Fibroblast of upper back skin (primary cell): ENCODE data around the gene TMEM151A.
"Not testable (repeated sequence)": the region's sequence is repeated elsewhere in the genome, so short reads cannot be mapped to it uniquely, and the experiment has no call there.

Source experiments
- DNase-seq: peaks from one replicate; pipeline ENCODE4 v3.0.0-alpha.2; 2013

Gene TMEM151A

DNA sequence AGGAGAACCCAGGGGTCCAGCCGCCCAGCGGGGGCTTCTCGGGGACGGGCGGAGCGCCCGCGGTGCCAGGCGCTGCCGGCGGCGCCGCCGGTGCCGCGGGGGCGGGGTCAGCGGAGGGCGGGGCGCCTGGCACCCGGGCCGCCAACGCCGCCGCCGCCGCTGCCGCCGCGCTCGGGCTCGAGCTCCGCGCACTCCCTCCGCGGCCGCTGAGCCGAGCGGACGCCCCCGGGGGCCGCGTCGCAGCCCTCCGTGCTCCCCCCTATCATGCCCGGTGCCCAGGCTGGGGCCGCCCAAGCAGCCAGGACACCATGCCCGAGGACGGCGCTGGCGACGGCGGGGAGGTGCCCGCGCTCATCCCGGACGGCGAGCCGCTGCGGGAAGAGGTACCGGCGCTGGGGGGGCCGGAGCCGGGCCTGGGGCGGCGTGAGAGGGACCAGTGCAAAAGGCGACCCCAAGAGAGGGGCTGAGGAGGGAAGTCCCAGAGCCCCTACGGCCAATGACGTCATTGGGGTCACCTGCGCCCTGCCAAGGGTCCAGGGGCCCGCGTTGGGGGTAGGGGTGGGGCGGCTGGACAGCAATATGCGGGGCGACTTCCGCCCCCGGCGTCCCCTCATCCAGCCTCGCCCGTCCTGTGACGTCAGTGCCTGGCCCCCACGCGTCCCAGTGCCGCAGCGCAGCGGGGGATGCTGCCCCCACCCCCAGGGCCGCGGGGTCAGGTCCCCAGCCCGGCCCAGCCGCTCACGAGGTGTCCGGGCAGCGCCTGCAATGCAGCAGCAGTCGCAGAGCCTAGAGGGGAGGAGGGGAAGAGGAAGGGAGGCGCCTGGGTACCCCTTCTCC lies at the start of gene TMEM151A:
TMEM151A (plus strand) TSS at position 189 of the 837 bp plus-strand sequence; CDS start at position 309, 120 bp downstream.
- DNase-seq = no peak

DNA sequence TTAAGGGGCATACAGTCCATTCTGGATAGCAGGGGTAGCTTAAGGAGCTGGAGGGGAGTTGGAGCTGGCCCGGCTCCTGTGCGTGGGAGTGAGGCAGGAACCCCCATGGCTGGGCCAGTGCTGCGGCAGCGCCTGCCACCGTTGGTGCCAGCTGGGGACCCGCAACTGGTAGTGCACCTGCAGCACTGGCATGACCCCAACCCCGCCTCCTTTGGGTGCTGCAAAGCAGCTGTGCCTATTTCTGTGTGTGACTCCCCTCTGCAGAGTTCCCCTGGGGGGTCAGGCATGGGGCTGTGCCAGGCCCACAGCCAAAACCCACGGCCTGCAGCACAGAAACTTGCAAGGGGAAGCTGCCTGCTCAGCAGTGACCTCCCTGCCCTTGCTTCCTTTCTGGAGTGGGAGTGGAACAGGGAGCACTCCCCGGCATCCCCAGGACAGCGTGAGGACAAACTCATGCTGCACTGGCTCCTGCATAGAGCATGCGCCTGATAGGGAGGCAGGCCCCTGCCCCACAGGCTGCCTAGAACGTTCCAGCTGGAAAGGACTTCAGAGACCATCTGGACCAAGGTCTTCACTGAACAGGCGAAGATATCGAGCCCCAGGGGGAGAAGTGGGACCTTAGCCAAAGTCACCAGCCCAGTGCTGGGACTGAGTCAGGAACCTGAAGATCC lies 49.5 kb upstream of the TMEM151A start:
- no peak for DNase-seq

DNA sequence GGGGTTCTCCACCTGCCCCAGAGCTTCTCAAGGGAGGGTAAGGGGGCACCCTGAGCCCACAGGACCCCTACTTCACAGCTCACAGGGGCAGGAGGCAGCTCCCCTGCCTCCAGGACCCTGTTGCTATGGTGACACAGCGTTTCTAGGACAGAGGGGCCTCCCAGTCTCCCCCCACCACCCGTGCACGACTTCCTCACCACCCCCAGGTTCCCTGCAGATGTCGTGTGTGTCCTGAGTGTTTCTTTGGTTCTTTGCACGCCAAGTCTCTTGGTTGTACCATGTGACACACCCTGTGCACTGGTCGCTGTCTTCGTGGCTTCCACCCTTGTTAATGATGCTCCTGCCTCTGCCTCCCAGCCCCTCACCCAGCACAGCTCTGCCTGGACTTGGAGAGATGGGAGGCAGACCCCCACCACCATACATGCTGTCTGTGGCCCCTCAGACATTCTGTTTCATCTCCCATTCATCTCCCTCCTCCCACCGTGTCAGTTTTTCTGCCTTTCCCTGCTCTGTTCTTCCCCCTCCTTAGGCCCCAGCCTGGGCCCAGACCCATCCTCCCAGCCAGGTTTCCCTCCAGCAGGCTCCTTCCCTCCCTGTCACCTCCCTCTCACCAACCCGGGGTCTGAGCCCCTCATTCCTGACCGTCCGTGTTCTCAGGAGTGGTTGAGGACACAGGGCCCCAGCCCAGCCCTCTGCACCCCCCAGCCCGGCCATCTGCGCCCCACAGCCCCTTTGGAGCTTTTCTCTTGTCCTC lies 47.7 kb upstream of the TMEM151A start:
- no peak for DNase-seq

DNA sequence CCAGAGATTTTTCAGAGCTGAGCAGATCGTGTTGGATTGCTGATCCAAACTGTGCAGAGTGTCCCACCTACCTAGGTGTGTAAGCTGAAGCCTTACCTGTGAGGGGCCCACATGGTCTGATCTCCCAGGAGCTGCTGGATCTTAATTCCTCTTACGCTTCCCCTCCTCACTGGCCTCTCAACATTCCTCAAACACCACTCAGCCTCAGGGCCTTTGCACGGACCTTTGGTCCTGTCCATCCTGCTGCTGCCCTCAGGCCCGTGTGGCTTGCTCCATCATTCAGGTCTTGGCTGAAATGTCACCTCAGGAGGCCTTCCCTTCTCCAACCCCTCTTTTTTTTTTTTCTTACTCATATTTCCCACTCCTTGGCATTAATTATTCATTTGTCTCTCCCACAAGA lies 44.4 kb upstream of the TMEM151A start:
- DNase-seq = no peak

DNA sequence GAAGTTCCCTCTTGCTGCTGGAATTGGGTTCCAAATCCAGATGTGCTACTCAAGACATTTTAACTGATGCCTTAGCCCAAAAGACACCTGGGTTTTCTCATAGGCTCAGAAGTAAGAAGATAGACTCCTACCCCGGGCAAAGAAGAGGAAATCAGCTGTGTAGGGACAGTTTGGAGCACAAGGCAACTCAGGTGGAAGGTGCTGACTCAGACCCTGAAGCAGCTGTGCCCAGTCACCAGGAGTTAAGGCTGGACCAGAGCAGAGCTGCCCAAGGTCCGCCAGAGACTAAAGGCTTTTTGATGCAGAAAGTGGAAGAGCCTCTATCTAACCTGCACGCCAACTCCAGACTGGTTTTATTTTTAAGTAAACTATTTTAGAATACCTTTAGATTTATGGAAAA lies 43.9 kb upstream of the TMEM151A start:
- DNase-seq = no peak

DNA sequence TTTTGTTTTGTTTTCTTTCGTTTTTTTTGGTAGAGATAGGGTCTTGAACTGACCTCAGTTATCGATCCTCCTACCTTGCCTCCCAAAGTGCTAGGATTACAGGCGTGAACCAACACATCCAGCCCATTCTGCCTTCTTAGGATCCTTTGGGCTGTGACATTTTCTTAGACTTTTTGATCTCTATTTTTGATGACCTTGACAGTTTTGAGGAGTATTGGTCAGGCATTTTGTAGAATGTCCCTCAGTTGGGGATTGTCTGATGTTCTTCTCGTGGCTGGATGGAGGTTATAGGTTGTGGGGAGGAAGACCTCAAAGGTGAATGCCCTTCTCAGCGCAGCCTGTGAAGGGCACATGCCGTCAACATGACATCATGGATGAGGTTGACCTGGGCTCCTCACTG lies 42.8 kb upstream of the TMEM151A start:
- no peak for DNase-seq

DNA sequence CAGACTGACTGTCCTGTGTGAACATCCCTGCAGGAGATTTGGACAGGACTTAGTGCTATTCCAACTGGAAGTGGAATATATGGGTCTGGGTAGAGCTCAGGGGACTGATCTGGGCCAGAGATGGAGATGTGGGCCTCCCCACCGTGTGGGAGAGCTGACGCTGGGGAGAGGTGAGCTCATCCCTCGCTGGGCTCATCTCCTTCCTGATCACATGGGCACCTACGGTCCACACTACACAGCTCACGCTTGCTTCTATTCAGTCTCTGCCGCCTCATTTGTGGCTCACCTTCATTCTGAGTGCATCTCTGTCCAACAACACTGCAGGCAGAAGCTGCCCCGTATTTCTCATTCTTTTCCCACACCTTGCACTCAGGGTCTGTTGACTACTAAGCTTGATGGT lies 39.9 kb upstream of the TMEM151A start:
- DNase-seq = no peak

DNA sequence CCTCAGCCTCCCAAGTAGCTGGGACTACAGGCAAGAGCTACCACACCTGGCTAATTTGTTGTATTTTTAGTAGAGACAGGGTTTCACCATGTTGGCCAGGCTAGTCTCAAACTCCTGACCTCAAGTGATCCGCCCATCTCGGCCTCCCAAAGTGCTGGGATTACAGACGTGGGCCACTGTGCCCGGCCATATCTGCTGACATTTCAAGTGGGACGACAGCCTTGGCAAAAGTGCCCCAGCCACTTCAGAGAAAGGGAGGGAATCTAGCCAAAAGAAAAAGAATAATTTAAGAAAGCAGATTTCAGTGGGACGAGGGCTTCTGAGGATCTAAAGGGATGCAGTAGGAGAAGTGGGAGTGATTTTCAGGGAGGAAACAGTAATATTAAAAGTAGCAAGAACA lies 38.6 kb upstream of the TMEM151A start:
- not testable (repeated sequence) for DNase-seq

DNA sequence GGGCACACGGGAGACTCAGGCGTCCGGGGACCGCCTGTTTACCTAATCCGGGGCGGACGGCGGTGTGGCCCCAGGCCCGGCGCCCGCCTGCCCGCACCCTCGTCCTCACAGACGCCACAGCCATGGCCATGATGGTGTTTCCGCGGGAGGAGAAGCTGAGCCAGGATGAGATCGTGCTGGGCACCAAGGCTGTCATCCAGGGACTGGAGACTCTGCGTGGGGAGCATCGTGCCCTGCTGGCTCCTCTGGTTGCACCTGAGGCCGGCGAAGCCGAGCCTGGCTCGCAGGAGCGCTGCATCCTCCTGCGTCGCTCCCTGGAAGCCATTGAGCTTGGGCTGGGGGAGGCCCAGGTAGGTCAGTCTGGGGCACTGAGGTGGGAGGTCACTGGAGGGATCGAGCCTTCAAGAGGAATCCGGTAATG lies 33.2 kb upstream of the TMEM151A start:
- DNase-seq = no peak

DNA sequence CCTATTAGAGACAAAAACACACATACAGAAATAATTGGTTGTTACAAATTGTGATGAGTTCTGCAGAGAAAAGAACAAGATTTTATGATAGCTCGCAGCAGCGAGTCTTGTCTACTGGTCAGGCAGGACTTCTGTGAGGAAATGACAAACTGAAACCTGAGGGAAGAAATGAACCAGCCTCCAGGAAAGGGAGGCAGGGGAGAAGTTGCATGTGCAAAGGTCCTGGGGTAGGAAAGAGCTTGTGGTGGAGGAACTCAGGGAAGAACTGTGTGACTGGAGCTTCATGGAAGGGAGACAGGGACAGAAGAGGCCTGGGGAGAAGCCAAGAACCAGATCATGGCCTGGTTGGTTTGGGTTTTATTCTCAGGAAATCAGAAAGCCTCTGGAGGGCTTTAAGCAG lies 32.5 kb upstream of the TMEM151A start:
- DNase-seq = no peak

DNA sequence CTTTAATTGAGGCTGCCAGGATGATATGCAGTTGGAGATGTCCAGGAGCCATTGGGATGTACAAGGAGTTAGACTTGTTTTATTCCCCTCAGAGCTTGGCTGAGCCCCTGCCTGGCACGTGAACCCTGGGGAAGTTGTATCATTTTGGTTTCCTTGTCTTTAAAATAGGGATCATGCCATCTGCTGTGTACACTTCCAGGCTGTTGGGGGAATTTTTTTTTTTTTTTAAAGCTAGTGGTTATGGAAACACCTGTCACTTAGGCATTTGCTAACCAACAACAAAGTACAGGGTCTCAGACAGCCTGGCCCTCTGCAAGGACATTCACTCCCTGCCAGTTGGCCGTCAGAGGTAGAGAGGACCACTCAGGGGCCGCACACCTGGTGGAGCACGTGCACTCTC lies 31.7 kb upstream of the TMEM151A start:
- DNase-seq = no peak

DNA sequence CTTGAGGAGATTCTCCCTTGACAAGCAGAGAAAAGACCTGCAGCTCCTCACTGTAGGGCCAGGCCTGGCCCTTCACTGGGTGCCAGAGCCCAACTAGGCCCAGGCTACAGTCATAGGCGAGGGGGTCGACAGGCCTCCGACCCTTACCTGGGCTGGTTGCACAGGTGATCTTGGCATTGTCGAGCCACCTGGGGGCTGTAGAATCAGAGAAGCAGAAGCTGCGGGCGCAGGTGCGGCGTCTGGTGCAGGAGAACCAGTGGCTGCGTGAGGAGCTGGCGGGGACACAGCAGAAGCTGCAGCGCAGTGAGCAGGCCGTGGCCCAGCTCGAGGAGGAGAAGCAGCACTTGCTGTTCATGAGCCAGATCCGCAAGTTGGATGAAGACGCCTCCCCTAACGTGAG lies 30.1 kb upstream of the TMEM151A start:
- DNase-seq = no peak

DNA sequence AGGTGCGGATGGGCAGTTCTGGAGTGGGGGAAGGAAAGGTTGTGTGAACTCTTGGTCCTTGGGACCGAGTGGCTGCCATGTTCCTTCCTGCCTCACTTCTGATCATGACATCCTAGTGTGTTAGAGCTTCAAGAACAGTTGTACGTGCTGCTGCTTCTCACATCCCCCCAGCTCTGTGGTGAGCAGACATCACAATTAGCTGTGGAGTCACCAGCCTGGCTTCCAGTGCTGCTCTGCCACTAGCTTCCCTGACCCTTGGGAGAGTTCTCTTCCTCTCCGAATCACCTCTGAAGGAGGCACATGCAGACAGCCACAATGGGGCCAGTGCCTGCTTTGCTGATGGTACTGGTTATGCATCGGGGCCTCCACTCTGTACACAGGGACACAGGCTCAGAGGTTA lies 29.5 kb upstream of the TMEM151A start:
- no peak for DNase-seq

DNA sequence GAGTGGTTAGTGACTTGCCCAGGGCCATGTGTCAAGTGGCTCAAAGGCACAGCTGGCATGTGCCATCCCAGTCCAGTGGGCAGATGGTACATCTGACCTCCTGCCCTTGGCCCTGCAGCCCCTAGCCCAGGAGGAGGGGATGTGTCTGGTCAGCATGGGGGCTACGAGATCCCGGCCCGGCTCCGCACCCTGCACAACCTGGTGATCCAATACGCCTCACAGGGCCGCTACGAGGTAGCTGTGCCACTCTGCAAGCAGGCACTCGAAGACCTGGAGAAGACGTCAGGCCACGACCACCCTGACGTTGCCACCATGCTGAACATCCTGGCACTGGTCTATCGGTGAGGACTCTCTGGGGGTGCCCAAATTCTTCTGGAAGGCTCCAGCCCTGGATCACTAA lies 29.0 kb upstream of the TMEM151A start:
- DNase-seq = no peak

DNA sequence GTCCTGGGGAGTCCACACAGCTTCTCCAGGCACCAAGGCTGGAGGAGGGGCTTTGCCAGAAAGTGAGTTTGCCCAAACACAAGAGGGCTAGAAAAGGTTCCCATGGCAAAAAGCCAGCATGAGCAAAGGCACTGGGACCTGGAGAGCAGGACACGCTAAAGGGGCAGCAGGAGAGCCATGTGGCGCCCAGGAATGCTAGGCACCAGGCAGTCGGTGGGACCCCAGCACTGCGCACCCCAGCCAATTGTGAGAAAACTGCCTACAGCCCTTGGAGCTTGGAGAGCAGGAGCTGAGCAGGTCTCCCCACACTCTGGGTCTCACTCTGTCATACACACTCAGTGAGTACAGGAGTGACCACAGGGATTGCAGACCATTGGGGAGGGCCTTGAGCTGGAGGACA lies 28.5 kb upstream of the TMEM151A start:
- no peak for DNase-seq

DNA sequence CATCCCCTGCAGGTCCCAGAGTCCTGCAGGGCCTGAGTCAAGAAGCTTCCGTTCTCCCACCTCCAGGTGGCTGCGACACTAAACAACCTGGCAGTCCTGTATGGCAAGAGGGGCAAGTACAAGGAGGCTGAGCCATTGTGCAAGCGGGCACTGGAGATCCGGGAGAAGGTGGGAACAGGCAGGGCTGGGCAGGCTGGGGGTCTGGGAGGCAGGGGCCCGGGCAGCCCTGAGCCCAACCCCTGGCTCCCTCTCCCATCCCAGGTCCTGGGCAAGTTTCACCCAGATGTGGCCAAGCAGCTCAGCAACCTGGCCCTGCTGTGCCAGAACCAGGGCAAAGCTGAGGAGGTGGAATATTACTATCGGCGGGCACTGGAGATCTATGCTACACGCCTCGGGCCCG lies 27.9 kb upstream of the TMEM151A start:
- DNase-seq = no peak

DNA sequence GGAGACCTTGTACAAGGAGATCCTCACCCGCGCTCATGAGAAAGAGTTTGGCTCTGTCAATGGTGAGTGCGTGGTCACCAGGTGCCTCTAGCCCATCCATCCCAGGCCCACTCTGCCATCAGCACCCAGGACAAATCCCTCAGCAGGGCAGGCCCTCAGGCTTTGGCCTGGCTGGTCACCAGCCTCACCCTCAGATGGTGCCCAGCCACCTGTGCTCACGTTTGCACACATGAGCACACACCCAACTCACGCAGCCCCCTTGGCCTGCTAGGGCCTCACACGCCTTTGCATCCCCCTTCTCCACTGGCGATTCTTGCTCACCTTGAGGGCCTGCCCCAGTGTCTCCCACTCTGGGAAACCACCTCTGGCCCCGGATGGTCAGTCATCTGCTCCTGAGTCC lies 27.3 kb upstream of the TMEM151A start:
- DNase-seq = no peak

DNA sequence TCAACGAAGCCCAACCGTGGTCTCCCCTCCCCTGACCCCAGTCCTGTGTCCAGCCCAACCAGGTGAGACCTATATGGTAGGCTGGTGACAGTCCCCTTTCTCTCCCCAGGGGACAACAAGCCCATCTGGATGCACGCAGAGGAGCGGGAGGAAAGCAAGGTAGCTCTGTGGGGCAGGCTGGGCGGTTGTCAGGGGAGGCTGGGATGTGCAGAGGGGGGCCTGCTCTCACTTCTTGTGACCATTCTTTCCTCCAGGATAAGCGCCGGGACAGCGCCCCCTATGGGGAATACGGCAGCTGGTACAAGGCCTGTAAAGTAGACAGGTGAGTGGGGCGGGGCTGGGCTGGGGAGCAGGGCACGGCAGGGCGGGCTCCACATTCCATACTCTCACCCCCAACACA lies 26.8 kb upstream of the TMEM151A start:
- no peak for DNase-seq

DNA sequence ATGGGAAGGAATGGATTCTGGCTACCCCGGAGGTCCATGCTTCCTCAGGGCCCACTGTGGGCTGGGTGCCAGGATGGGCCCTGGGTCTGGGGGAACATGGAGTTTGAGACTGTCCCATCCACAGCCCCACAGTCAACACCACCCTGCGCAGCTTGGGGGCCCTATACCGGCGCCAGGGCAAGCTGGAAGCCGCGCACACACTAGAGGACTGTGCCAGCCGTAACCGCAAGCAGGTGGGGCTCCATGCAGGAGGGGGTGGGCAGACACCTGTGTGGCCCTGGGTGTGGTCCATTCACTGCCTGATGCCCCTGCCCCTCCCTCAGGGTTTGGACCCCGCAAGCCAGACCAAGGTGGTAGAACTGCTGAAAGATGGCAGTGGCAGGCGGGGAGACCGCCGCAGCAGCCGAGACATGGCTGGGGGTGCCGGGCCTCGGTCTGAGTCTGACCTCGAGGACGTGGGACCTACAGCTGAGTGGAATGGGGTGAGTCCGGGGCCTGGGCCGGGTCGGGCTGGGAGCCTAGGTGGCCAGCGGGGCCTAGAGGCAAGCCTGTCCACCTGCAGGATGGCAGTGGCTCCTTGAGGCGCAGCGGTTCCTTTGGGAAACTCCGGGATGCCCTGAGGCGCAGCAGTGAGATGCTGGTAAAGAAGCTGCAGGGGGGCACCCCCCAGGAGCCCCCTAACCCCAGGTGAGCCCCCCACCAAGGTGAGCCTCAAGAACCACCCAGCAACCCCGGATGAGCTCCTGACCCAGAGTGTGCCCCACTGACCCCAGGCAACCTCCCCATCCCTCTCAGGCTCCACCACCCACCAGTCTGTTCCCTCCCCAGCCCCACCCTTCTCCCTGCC lies 25.9 kb upstream of the TMEM151A start:
- no peak for DNase-seq

DNA sequence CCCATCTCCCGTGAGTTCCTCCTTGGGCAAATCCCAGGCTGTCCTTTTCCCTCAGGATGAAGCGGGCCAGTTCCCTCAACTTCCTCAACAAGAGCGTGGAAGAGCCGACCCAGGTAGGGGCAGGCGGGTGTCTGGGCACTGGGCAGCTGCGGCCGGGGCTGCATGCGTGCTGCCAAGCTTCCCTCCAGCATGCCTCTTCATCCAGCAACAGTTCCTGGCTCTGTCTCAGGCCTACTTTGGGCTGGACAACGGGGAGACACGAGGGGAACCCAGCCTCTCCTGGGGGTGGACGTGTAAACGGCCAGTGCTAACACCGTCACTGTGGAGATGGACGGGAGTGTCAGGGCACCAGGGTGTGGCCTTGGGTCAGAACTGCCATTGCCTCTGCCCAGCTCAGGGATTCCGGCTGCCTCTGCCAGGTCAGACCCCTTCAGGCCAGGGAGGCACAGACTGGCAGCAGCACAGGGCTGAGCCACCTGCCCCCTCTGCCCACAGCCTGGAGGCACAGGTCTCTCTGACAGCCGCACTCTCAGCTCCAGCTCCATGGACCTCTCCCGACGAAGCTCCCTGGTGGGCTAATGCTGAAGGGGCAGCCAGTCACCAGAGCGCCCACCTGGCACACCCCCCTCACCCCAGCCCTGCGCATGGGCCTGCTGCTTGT lies 25.2 kb upstream of the TMEM151A start:
- no peak for DNase-seq

DNA sequence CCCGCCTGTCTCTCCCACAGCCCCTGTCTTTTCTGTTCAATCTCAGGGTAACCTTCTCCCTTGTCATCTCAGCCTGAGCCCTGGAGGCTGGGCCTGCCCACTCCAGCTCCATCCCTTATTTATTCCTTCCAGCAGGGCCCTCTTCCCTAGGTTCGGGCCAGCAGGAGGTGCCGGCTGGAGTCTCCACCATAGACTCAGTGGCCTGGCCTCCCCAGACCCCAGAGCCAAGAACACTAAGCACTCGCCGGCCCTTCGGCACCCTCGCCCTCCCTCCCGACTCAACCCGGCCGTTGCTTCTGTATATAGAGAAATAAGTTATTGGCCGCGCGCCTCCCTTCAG lies 24.7 kb upstream of the TMEM151A start:
- no peak for DNase-seq
